ENCODE measurements around the gene SLC19A2.

DNA sequence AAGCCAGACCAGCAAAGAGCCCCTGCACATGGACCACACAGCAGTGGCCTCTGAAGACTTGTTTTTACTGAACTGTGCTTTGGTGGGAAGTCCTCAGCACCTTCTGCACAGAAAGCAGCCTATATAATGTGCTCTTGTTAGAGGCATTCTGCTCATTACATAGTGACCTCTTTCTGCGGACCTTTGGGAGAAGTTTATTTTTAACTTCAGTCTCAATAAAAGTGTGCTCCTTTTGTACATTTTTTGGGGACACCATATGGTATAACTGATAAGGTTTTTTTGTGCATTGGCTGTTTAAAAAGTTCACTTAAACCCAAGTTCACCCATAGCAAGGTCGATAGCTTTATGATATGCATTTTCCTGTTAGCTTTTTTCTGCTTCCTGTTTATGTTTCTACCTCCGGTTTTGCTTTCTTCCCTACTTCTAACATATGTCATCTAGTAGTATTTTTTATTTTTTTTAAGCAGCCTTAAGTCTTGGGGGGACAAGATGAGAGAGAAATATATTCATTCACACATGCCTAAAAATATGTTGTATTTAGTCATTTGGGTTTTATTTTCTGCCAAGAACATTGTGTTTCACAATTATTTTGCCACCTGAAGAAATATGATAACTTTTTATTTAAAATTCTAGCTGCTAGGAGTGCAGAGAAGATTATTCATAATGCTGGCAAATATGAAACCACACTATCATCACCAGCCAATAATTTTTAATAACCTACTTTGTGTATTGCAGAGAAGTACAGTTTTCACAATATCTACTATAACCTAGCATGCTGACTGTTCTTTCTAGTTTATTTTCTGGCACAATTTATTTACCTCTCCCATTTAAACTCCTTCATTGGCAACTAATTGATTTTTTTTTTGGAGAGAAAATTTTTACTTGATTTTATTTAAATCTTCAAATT lies 22.9 kb upstream of the SLC19A2 start:
- no peak for TF ChIP-seq ZNF565 (CRISPR knock-in tag; conservative IDR thresholded peaks at IDR 0.05; ENCODE audit: low read depth)
- no peak for TF ChIP-seq TOX (CRISPR knock-in tag; IDR thresholded peaks at IDR 0.05; ENCODE audit: borderline replicate concordance)
- TF ChIP-seq TCF4 (CRISPR knock-in tag; IDR thresholded peaks at IDR 0.05; ENCODE audit: borderline replicate concordance) = no peak
- no peak for TF ChIP-seq CSDC2 (CRISPR knock-in tag; IDR thresholded peaks at IDR 0.05)
- TF ChIP-seq ZNF70 (CRISPR knock-in tag; IDR thresholded peaks at IDR 0.05) = no peak
- TF ChIP-seq, protein P1, sequence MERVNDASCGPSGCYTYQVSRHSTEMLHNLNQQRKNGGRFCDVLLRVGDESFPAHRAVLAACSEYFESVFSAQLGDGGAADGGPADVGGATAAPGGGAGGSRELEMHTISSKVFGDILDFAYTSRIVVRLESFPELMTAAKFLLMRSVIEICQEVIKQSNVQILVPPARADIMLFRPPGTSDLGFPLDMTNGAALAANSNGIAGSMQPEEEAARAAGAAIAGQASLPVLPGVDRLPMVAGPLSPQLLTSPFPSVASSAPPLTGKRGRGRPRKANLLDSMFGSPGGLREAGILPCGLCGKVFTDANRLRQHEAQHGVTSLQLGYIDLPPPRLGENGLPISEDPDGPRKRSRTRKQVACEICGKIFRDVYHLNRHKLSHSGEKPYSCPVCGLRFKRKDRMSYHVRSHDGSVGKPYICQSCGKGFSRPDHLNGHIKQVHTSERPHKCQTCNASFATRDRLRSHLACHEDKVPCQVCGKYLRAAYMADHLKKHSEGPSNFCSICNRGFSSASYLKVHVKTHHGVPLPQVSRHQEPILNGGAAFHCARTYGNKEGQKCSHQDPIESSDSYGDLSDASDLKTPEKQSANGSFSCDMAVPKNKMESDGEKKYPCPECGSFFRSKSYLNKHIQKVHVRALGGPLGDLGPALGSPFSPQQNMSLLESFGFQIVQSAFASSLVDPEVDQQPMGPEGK (CRISPR knock-in tag; IDR thresholded peaks at IDR 0.05; ENCODE audit: borderline replicate concordance) = no peak
- no peak for TF ChIP-seq ZFP30 (CRISPR knock-in tag; IDR thresholded peaks at IDR 0.05)

Data from SK-N-SH treated with all-trans-retinoic acid at 6 μM for 48 hours (cell line).